Endothelial cell of umbilical vein (primary cell): ENCODE results near the gene THEMIS. TPM values are rescaled to one million over a fixed set of nuclear protein-coding genes. Genes with fewer than 3 reads are reported as not detected.
A peak's percentile ranks its signal among the peaks of the same experiment; 100 is the strongest.

ENCODE experiments used
- BruUV-seq: library from RNA; stranded (reverse); fragments of 400-500 nt; replicated peaks from 2 replicates; lab custom pipeline; 2021; lab: Mats Ljungman, UMichigan
- CTCF ChIA-PET: fragments of 300-600, 350-600 bp; sonication (Branson Sonifier 250); formaldehyde crosslinking; loops from one replicate; lab custom pipeline; 2021; ENCODE audit warnings: antibody characterized with exemption, inconsistent platforms; lab: Charles Lee
- POLR2A ChIA-PET: fragments of 300-600, 350-600 bp; sonication (Branson Sonifier 250); formaldehyde crosslinking; loops from one replicate; lab custom pipeline; 2021; ENCODE audit warnings: antibody characterized with exemption, inconsistent platforms; lab: Charles Lee
- DNase-seq: peaks from one replicate; pipeline ENCODE4 v3.0.0-alpha.2; 2011; ENCODE audit warnings: low read depth, low spot score
- FAIRE-seq: peaks from 2 replicates; lab custom pipeline; 2011; peaks lifted over from hg19 to GRCh38; lab: Jason Lieb, UNC
- H2AFZ ChIP-seq: 2 replicates; pipeline ENCODE4 v1.6.0; 2012; ENCODE audit warnings: low read depth, low read length, control low read depth, inconsistent platforms
- H3K27ac ChIP-seq: 2 replicates; pipeline ENCODE4 v1.5.1; 2011; ENCODE audit warnings: low read depth, mild to moderate bottlenecking, control low read depth, low read length, moderate library complexity; ENCODE audit not compliant: insufficient read depth
- H3K27me3 ChIP-seq, 2 experiments: 2 replicates each; pipeline versions ENCODE4 v1.6.0 to v1.6.1; 2011; ENCODE audit warnings: low read length in 2 of 2, mixed read lengths in 1 of 2; ENCODE audit not compliant: control insufficient read depth in 2 of 2, insufficient read depth in 2 of 2
- H3K36me3 ChIP-seq, 2 experiments: 2 replicates in 1 of 2; 3 replicates in 1 of 2; pipeline ENCODE4 v1.5.1; 2011; ENCODE audit warnings: low read length in 2 of 2, mild to moderate bottlenecking in 1 of 2, moderate library complexity in 1 of 2; ENCODE audit not compliant: control insufficient read depth in 2 of 2, insufficient read depth in 2 of 2; ENCODE audit errors: extremely low read depth in 1 of 2
- H3K4me1 ChIP-seq: 3 replicates; pipeline ENCODE4 v1.5.1; 2011; ENCODE audit warnings: mild to moderate bottlenecking, low read length; ENCODE audit not compliant: control insufficient read depth, insufficient read depth; ENCODE audit errors: extremely low read depth
- H3K4me2 ChIP-seq: 2 replicates; pipeline ENCODE4 v1.6.1; 2011; ENCODE audit warnings: low read length, control low read depth, mixed read lengths; ENCODE audit not compliant: insufficient read depth
- H3K4me3 ChIP-seq, 3 experiments: fragments of 200-600 bp in 1 of 3; sonication (generic), shearing (Covaris generic) in 1 of 3; replicated peaks in 1 of 3; 2 replicates each; pipeline ENCODE4 v1.5.1; 2011 to 2016; ENCODE audit warnings: control low read depth in 3 of 3, low read length in 3 of 3, mild to moderate bottlenecking in 2 of 3, inconsistent platforms in 1 of 3, low read depth in 1 of 3, moderate library complexity in 1 of 3; ENCODE audit not compliant: insufficient read depth in 1 of 3
- H3K79me2 ChIP-seq: 2 replicates; pipeline ENCODE4 v1.6.0; 2012; ENCODE audit warnings: low read length, inconsistent platforms; ENCODE audit not compliant: control insufficient read depth, insufficient read depth
- H3K9ac ChIP-seq: replicated peaks from 2 replicates; pipeline ENCODE3; 2011; ENCODE audit warnings: low read length, control low read depth; ENCODE audit not compliant: insufficient read depth; ENCODE audit errors: extremely low read depth
- H3K9me1 ChIP-seq: replicated peaks from 3 replicates; pipeline ENCODE4 v1.6.0; 2011; ENCODE audit warnings: mild to moderate bottlenecking, low read length; ENCODE audit not compliant: control insufficient read depth, insufficient read depth; ENCODE audit errors: extremely low read depth
- H3K9me3 ChIP-seq: replicated peaks from 2 replicates; pipeline ENCODE4 v1.5.1; 2012; ENCODE audit warnings: low read length, inconsistent platforms; ENCODE audit not compliant: control insufficient read depth, insufficient read depth
- H4K20me1 ChIP-seq: replicated peaks from 2 replicates; pipeline ENCODE3; 2011; ENCODE audit warnings: mild to moderate bottlenecking, low read length; ENCODE audit not compliant: control insufficient read depth, insufficient read depth; ENCODE audit errors: extremely low read depth
- EZH2 ChIP-seq: IDR thresholded peaks from 2 replicates; pipeline ENCODE4 v1.6.1; 2012; ENCODE audit warnings: borderline replicate concordance, low read depth, mild to moderate bottlenecking, moderate library complexity, low read length, inconsistent platforms; ENCODE audit not compliant: severe bottlenecking
- FOS ChIP-seq: IDR thresholded peaks from 2 replicates; pipeline ENCODE4 v1.6.1; 2011; ENCODE audit warnings: mild to moderate bottlenecking, low read length, moderate library complexity, borderline replicate concordance; ENCODE audit not compliant: insufficient read depth
- JUN ChIP-seq: IDR thresholded peaks from 2 replicates; pipeline ENCODE4 v1.6.1; 2011; ENCODE audit warnings: borderline replicate concordance, low read depth; ENCODE audit not compliant: insufficient read length, insufficient read depth
- MYC ChIP-seq: IDR thresholded peaks from one replicate; pipeline ENCODE4 v1.6.1; 2011; ENCODE audit warnings: mild to moderate bottlenecking, low read depth, low read length
- POLR2A ChIP-seq: IDR thresholded peaks from 2 replicates; pipeline ENCODE4 v1.6.1; 2012; ENCODE audit warnings: low read depth, mild to moderate bottlenecking, control low read depth, low read length
- POLR2AphosphoS5 ChIP-seq: IDR thresholded peaks from 2 replicates; pipeline ENCODE4 v1.6.1; 2012; ENCODE audit warnings: low read depth, mild to moderate bottlenecking, control low read depth, low read length, moderate library complexity; ENCODE audit not compliant: insufficient read depth
- dilution Hi-C: fragments of 300-500 bp; cut with MboI; formaldehyde crosslinking; loops from one replicate; pipeline ENCODE4 v1.15.0; 2019; ENCODE audit warnings: low sequenced_read_pairs; ENCODE audit not compliant: extremely low pct_ligation_motif_present
- intact Hi-C: fragments of 100-400 bp; cut with micrococcal nuclease; formaldehyde crosslinking; loops from one replicate; pipeline ENCODE4 v1.10.0; 2022
- polyA plus RNA-seq, 4 experiments: library from polyadenylated mRNA; depleted of rRNA in 3 of 4; stranded (reverse) in 3 of 4; unstranded in 1 of 4; fragments of >200 nt; gene quantifications; 2 replicates each; pipeline versions ENCODE4 v1.2.1 to v1.2.3, GENCODE V29; 2011 to 2012; ENCODE audit warnings: missing spikeins in 1 of 4
- total RNA-seq: library from RNA; stranded (reverse); gene quantifications from 2 replicates; pipeline ENCODE4 v1.2.3, GENCODE V29; 2021
- TF ChIP-seq, protein P1 (sequence below), 2 donors: IDR thresholded peaks; 1 replicate in 1 of 2; 2 replicates in 1 of 2; pipeline ENCODE4 v1.5.1; 2011; ENCODE audit warnings: low read length in 2 of 2, mild to moderate bottlenecking in 2 of 2, moderate library complexity in 2 of 2, control low read depth in 1 of 2, inconsistent platforms in 1 of 2, low read depth in 1 of 2; ENCODE audit not compliant: insufficient read depth in 1 of 2; ENCODE audit errors: extremely low read depth in 1 of 2

THEMIS gene
- total and polyA plus RNA-seq, 2 donors (not counting 3 experiments of a cell fraction or from before 2014, with no cell fraction given), result not detected

DNA sequence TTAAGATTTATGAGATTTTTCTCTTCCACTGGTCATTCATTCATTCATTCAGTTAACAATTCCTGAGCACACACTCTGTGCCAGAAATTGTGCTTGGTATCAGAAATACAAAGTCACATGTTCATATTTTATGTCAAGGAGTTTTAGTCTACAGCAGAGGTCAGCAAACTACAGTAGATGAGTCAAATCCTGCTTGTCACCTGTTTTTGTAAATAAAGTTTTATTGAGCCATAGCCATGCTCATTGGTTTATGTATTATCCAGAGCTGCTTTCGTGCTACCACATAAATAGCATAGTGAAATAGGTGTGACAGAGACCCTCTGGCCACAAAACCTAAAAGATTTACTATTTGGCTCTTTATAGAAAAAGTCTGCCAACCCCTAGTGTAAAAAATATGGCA, 46.8 kb downstream of the THEMIS start:
- TF ChIP-seq POLR2A (no peak), JUN (no peak)
- Histone ChIP-seq H3K27me3 (no peaks in the 10 kb centered on the region), H3K36me3 (no peaks in the 10 kb centered on the region), H3K4me1 (no peaks in the 10 kb centered on the region), H3K4me2 (no peak overlapping the region), H4K20me1 (no peaks in the 10 kb centered on the region), H3K79me2 (no peaks in the 10 kb centered on the region), H3K9ac (no peak overlapping the region), H2AFZ (no peak overlapping the region), H3K4me3 (no peak overlapping the region), H3K27ac (no peak overlapping the region), H3K9me1 (no peaks in the 10 kb centered on the region), H3K9me3 (no peaks in the 10 kb centered on the region)
- ChIA-PET CTCF (interaction anchor here (0.8 to 4.1 kb wide), 10 partner anchors 9 to 1398 kb away, joined by 3 to 99 read pairs (median 6); no protein-coding TSS in a partner anchor), POLR2A (no interaction called here)
- no peak for FAIRE-seq
- dilution Hi-C loops (no loop called here), intact Hi-C loops (loop anchor here (2.0 kb wide), 1 partner anchor 1397 kb away; no protein-coding TSS in a partner anchor)
- no TSS peak for BruUV-seq
- DNase-seq, result peak; percentile 7

DNA sequence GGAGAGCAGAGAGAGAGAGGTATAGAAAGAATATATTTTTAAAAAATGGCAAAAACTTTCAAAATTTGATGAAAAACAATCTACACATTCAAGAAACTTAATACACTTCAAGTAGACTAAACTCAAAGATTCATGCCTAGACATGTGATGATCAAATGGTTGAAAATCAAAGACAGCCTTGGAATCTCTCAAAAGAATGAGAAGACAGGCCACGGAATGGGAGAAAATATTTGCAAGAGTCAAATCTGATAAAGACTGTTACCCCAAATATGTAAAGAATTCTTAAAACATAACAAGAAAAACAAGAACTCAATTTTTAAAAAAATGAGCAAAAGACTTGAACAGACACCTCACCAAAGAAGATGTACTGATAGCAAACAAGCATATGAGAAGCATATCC, 49.7 kb downstream of the THEMIS start:
- Histone ChIP-seq H3K4me1 (no peaks in the 10 kb centered on the region), H2AFZ (no peak overlapping the region), H3K9me1 (no peaks in the 10 kb centered on the region), H3K9me3 (no peaks in the 10 kb centered on the region), H3K9ac (no peak overlapping the region), H3K27ac (no peak overlapping the region), H4K20me1 (no peaks in the 10 kb centered on the region), H3K4me2 (no peak overlapping the region), H3K36me3 (no peaks in the 10 kb centered on the region), H3K27me3 (peaks cover 0 to under 1% of the 10 kb centered on the region in 2 experiments), H3K4me3 (no peak overlapping the region), H3K79me2 (no peaks in the 10 kb centered on the region)
- POLR2A ChIA-PET, result no interaction called here
- no peak for DNase-seq
- no TSS peak for BruUV-seq
- no peak for FAIRE-seq
- CTCF ChIA-PET, result no interaction called here
- intact Hi-C loops (no loop called here), dilution Hi-C loops (no loop called here)
- TF ChIP-seq EZH2, result no peak
- no peak for TF ChIP-seq FOS
- TF ChIP-seq POLR2A, result no peak
- TF ChIP-seq JUN, result no peak
- TF ChIP-seq, protein P1, sequence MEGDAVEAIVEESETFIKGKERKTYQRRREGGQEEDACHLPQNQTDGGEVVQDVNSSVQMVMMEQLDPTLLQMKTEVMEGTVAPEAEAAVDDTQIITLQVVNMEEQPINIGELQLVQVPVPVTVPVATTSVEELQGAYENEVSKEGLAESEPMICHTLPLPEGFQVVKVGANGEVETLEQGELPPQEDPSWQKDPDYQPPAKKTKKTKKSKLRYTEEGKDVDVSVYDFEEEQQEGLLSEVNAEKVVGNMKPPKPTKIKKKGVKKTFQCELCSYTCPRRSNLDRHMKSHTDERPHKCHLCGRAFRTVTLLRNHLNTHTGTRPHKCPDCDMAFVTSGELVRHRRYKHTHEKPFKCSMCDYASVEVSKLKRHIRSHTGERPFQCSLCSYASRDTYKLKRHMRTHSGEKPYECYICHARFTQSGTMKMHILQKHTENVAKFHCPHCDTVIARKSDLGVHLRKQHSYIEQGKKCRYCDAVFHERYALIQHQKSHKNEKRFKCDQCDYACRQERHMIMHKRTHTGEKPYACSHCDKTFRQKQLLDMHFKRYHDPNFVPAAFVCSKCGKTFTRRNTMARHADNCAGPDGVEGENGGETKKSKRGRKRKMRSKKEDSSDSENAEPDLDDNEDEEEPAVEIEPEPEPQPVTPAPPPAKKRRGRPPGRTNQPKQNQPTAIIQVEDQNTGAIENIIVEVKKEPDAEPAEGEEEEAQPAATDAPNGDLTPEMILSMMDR (IDR thresholded peaks at IDR 0.05; ENCODE audit: extremely low read depth in 1 of 2, insufficient read depth in 1 of 2, low read depth in 1 of 2, low read length in 2 of 2), result no peak
- no peak for TF ChIP-seq MYC
- no peak for TF ChIP-seq POLR2AphosphoS5
